HCT116 (cell line): ENCODE results near the gene RASL10B. TPM values are rescaled to one million over a fixed set of nuclear protein-coding genes. Genes with fewer than 3 reads are reported as not detected.

Experiments used
- ATAC-seq: fragments of 200-7000 bp; cut with Tn5 transposase; 2 replicates; pipeline ENCODE4 v1.9.1; 2020; ENCODE audit warnings: mild to moderate bottlenecking, moderate library complexity
- BruUV-seq: library from RNA; stranded (reverse); fragments of 400-500 nt; replicated peaks from 2 replicates; lab custom pipeline; 2021; lab: Mats Ljungman, UMichigan
- CTCF ChIA-PET: fragments of 300-600 bp; sonication (Branson Sonifier 250); formaldehyde crosslinking; loops from one replicate; lab custom pipeline; 2021; ENCODE audit warnings: antibody characterized with exemption; lab: Charles Lee
- POLR2A ChIA-PET: fragments of 300-600, 350-600 bp; sonication (Branson Sonifier 250); formaldehyde crosslinking; loops from one replicate; lab custom pipeline; 2021; ENCODE audit warnings: antibody characterized with exemption; lab: Charles Lee
- RAD21 ChIA-PET, 2 experiments: fragments of 300-600 bp; sonication (Branson Sonifier 250); formaldehyde crosslinking; loops; one replicate each; lab custom pipeline; 2023; ENCODE audit warnings: low total read pairs in 2 of 2; ENCODE audit not compliant: uncharacterized antibody in 2 of 2, unreplicated experiment in 2 of 2, low non-redundant PET in 1 of 2; lab: Charles Lee
- DNase-seq: peaks from one replicate; pipeline ENCODE4 v3.0.0-alpha.2; 2010; ENCODE audit warnings: low read depth, low spot score
- H2AFZ ChIP-seq: fragments of 200-600 bp; shearing (Covaris generic), sonication (generic); 2 replicates; pipeline ENCODE4 v1.6.1; 2017; ENCODE audit warnings: low read depth, mixed run types, mixed read lengths, antibody characterized with exemption, low read length; ENCODE audit not compliant: poor library complexity, severe bottlenecking
- H3K27ac ChIP-seq: 2 replicates; pipeline ENCODE4 v1.5.1; 2012; ENCODE audit warnings: low read depth, low read length
- H3K27me3 ChIP-seq: fragments of 200-600 bp; sonication (generic); 2 replicates; pipeline ENCODE4 v1.6.1; 2016; ENCODE audit warnings: mixed run types, low read length, mixed read lengths; ENCODE audit not compliant: insufficient read depth
- H3K36me3 ChIP-seq, 2 experiments: fragments of 200-500 bp in 1 of 2; fragments of 200-600 bp in 1 of 2; sonication (Bioruptor generic) in 1 of 2; sonication (generic) in 1 of 2; 2 replicates each; pipeline versions ENCODE4 v1.5.1 to v1.6.1; 2014 to 2016; ENCODE audit warnings: low read length in 2 of 2, inconsistent platforms in 1 of 2, mixed read lengths in 1 of 2, mixed run types in 1 of 2; ENCODE audit not compliant: insufficient read depth in 2 of 2, control insufficient read depth in 1 of 2
- H3K4me1 ChIP-seq, 2 experiments: fragments of 200-600 bp in 1 of 2; sonication (generic) in 1 of 2; 2 replicates each; pipeline versions ENCODE4 v1.5.1 to v1.6.1; 2012 to 2017; ENCODE audit warnings: low read length in 2 of 2, inconsistent platforms in 1 of 2, mild to moderate bottlenecking in 1 of 2, mixed read lengths in 1 of 2, mixed run types in 1 of 2, moderate library complexity in 1 of 2; ENCODE audit not compliant: insufficient read depth in 2 of 2, control insufficient read depth in 1 of 2
- H3K4me2 ChIP-seq: fragments of 200-600 bp; sonication (generic); 2 replicates; pipeline ENCODE4 v1.6.1; 2017; ENCODE audit warnings: mixed run types, low read length, mixed read lengths
- H3K4me3 ChIP-seq, 2 experiments: fragments of 200-600 bp in 1 of 2; sonication (generic) in 1 of 2; replicated peaks in 1 of 2; 2 replicates each; pipeline ENCODE4 v1.5.1; 2011 to 2016; ENCODE audit warnings: low read length in 2 of 2, control low read depth in 1 of 2, low read depth in 1 of 2, mild to moderate bottlenecking in 1 of 2, mixed read lengths in 1 of 2, mixed run types in 1 of 2
- H3K79me2 ChIP-seq: fragments of 200-600 bp; sonication (generic); 2 replicates; pipeline ENCODE4 v1.6.1; 2017; ENCODE audit warnings: mild to moderate bottlenecking, mixed run types, low read length, moderate library complexity, mixed read lengths; ENCODE audit not compliant: insufficient read depth
- H3K9ac ChIP-seq: fragments of 200-600 bp; sonication (generic); 2 replicates; pipeline ENCODE4 v1.6.1; 2016; ENCODE audit warnings: low read length, mixed read lengths
- H3K9me2 ChIP-seq: fragments of 200-600 bp; sonication (generic), shearing (Covaris generic); 2 replicates; pipeline ENCODE4 v1.6.1; 2017; ENCODE audit warnings: mixed run types, mild to moderate bottlenecking, moderate library complexity; ENCODE audit not compliant: insufficient read depth
- H3K9me3 ChIP-seq, 2 experiments: fragments of 200-500 bp in 1 of 2; fragments of 200-600 bp in 1 of 2; sonication (Bioruptor generic) in 1 of 2; sonication (generic) in 1 of 2; 2 replicates each; pipeline ENCODE4 v1.6.1; 2014 to 2017; ENCODE audit warnings: low read length in 2 of 2, mixed read lengths in 2 of 2, inconsistent platforms in 1 of 2, low read depth in 1 of 2, mild to moderate bottlenecking in 1 of 2, mixed run types in 1 of 2, moderate library complexity in 1 of 2; ENCODE audit not compliant: control insufficient read depth in 1 of 2, insufficient read depth in 1 of 2
- H4K20me1 ChIP-seq: fragments of 200-600 bp; sonication (generic), shearing (Covaris generic); 2 replicates; pipeline ENCODE4 v1.6.1; 2017; ENCODE audit warnings: mixed run types, mild to moderate bottlenecking, moderate library complexity; ENCODE audit not compliant: insufficient read depth
- ATF3 ChIP-seq: IDR thresholded peaks from 2 replicates; pipeline ENCODE4 v1.6.1; 2012
- ELF1 ChIP-seq: IDR thresholded peaks from 2 replicates; pipeline ENCODE4 v1.6.1; 2012; ENCODE audit warnings: low read depth, borderline replicate concordance
- JUND ChIP-seq: IDR thresholded peaks from 2 replicates; pipeline ENCODE4 v1.6.1; 2012
- TCF7L2 ChIP-seq: IDR thresholded peaks from 2 replicates; pipeline ENCODE4 v1.7.0; 2011; ENCODE audit warnings: borderline replicate concordance, inconsistent platforms; ENCODE audit not compliant: insufficient read depth, insufficient read length; ENCODE audit errors: extremely low read depth
- intact Hi-C: fragments of 100-400 bp; cut with micrococcal nuclease; formaldehyde crosslinking; loops from 2 replicates; pipeline ENCODE4 v1.10.0; 2022
- total RNA-seq: library from RNA; stranded (reverse); gene quantifications from one replicate; pipeline ENCODE4 v1.2.1, GENCODE V29; 2021; ENCODE audit not compliant: unreplicated experiment
- TF ChIP-seq, protein P1 (sequence below): IDR thresholded peaks from 2 replicates; pipeline ENCODE4 v1.6.1; 2012
- TF ChIP-seq, protein P2 (sequence below): IDR thresholded peaks from 2 replicates; pipeline ENCODE4 v1.6.1; 2011; ENCODE audit warnings: mild to moderate bottlenecking, low read length, moderate library complexity; ENCODE audit not compliant: insufficient replicate concordance; ENCODE audit errors: extremely low read depth

The RASL10B gene
- total RNA-seq, 1 experiment from 2014 or later = 0.15 TPM

DNA sequence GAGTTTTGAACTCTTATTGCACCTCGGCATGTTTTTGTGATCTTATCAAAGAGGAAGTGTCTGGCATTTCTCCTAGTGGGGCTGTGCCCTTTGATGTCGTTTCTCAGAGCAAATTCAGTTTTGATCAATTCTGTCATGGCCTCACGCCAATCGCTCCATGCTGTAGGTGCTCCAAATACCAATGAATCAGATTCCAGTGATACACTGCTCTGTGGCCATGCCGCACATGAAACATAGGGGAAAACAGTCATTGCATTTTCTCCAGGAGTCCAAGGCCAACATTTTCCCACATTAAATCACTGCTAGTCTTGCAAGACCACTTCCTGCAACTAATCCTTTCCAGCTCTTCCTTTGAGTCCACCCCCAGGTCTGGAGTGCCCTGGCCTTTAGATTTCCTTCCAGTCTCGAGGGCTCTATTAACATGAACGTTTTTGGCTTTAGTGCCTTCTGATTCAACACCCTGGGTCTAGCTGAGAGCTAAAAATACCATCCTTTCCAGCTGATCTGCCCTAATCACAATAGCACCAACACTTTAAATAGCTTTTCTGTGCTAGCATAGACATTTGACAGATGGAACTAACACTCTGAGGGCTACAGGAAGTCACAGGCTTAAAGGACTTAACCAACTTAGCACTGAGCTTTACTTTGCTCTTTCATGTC, 18.2 kb upstream of the RASL10B start:
- Histone ChIP-seq H3K27ac (no peak overlapping the region), H3K27me3 (no peaks in the 10 kb centered on the region), H2AFZ (no peak overlapping the region), H3K4me3 (no peak overlapping the region), H3K9ac (no peak overlapping the region), H3K9me3 (no peaks in the 10 kb centered on the region), H3K79me2 (no peaks in the 10 kb centered on the region), H4K20me1 (no peaks in the 10 kb centered on the region), H3K4me2 (no peak overlapping the region), H3K9me2 (no peaks in the 10 kb centered on the region), H3K36me3 (peaks cover 11 to 40% of the 10 kb centered on the region in 2 experiments), H3K4me1 (no peaks in the 10 kb centered on the region)
- TF ChIP-seq, protein P1, sequence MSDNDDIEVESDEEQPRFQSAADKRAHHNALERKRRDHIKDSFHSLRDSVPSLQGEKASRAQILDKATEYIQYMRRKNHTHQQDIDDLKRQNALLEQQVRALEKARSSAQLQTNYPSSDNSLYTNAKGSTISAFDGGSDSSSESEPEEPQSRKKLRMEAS = no peak
- TF ChIP-seq ELF1 = no peak
- TF ChIP-seq JUND = no peak
- no peak for TF ChIP-seq ATF3
- TF ChIP-seq, protein P2, sequence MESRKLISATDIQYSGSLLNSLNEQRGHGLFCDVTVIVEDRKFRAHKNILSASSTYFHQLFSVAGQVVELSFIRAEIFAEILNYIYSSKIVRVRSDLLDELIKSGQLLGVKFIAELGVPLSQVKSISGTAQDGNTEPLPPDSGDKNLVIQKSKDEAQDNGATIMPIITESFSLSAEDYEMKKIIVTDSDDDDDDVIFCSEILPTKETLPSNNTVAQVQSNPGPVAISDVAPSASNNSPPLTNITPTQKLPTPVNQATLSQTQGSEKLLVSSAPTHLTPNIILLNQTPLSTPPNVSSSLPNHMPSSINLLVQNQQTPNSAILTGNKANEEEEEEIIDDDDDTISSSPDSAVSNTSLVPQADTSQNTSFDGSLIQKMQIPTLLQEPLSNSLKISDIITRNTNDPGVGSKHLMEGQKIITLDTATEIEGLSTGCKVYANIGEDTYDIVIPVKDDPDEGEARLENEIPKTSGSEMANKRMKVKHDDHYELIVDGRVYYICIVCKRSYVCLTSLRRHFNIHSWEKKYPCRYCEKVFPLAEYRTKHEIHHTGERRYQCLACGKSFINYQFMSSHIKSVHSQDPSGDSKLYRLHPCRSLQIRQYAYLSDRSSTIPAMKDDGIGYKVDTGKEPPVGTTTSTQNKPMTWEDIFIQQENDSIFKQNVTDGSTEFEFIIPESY = no peak
- TF ChIP-seq TCF7L2 = peak; percentile 35
- BruUV-seq = no TSS peak
- no peak for ATAC-seq
- ChIA-PET RAD21 (no interaction called here), POLR2A (interaction anchor here (0.6 kb wide), 1 partner anchor 114 kb away, joined by 3 read pairs; no protein-coding TSS in a partner anchor), CTCF (interaction anchor here (0.5 kb wide), 1 partner anchor 100 kb away, joined by 3 read pairs; no protein-coding TSS in a partner anchor)
- no peak for DNase-seq
- intact Hi-C loops = no loop called here
